ENCODE results near the gene SPTLC3.

DNA sequence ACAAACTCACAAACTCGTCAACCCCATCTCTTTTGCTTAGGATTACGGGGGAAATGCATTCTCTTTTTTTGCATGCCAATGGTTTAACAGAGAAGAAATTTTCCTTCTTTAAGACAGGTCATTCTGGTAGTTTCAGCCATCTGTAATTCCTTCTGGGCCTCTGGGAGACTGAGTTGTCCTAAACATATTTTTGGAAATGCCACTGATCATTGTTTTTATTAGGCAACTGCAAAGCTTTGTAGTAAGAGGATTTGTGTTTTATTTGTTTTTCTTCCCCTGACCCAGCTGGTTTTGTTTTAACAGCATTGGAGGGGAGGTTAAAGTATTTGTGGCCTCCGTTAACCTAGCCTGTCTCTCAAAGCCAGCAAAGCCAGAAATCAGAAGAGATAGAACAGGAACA, 139.2 kb downstream of the SPTLC3 start:
- TF ChIP-seq, protein P1, sequence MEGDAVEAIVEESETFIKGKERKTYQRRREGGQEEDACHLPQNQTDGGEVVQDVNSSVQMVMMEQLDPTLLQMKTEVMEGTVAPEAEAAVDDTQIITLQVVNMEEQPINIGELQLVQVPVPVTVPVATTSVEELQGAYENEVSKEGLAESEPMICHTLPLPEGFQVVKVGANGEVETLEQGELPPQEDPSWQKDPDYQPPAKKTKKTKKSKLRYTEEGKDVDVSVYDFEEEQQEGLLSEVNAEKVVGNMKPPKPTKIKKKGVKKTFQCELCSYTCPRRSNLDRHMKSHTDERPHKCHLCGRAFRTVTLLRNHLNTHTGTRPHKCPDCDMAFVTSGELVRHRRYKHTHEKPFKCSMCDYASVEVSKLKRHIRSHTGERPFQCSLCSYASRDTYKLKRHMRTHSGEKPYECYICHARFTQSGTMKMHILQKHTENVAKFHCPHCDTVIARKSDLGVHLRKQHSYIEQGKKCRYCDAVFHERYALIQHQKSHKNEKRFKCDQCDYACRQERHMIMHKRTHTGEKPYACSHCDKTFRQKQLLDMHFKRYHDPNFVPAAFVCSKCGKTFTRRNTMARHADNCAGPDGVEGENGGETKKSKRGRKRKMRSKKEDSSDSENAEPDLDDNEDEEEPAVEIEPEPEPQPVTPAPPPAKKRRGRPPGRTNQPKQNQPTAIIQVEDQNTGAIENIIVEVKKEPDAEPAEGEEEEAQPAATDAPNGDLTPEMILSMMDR (IDR thresholded peaks at IDR 0.05), result no peak
- TF ChIP-seq POLR2A (IDR thresholded peaks at IDR 0.05) (no peak), POLR2AphosphoS5 (IDR thresholded peaks at IDR 0.05) (no peak)

Measured in prostate gland (tissue), 2 donors.